Activated CD4-positive, alpha-beta T cell treated with anti-CD3 and anti-CD28 coated beads, Interleukin-2, amount 50 U/mL, for 4 hours (primary cell): ENCODE data around the gene MYL5.
"Not testable (repeated sequence)": the region's sequence is repeated elsewhere in the genome, so short reads cannot be mapped to it uniquely, and the experiment has no call there.

Experiments
- DNase-seq, 2 experiments: peaks; one replicate each; pipeline ENCODE4 v3.0.0-alpha.2; 2020

MYL5 gene

DNA sequence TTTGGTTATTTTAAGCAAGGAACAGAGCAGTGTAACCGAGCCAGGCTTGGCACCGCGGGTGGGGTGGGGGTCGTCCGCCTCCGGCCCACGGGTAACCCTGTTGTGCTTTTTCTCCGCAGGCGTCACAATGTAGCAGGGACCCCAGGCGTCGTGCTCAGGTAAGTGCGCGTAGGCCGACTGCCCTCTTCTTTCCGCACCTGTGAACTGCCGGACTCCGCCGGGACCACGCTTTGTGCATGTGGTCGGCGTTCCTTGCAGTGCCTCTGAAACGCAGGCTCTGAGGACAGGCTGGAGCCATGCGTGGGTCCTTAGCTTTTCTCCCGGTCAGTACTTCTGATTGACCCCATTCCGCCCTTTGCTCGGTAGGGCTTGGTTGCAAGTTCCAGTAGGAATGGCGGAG lies 56.2 kb downstream of the MYL5 start:
- DNase-seq = no peak

DNA sequence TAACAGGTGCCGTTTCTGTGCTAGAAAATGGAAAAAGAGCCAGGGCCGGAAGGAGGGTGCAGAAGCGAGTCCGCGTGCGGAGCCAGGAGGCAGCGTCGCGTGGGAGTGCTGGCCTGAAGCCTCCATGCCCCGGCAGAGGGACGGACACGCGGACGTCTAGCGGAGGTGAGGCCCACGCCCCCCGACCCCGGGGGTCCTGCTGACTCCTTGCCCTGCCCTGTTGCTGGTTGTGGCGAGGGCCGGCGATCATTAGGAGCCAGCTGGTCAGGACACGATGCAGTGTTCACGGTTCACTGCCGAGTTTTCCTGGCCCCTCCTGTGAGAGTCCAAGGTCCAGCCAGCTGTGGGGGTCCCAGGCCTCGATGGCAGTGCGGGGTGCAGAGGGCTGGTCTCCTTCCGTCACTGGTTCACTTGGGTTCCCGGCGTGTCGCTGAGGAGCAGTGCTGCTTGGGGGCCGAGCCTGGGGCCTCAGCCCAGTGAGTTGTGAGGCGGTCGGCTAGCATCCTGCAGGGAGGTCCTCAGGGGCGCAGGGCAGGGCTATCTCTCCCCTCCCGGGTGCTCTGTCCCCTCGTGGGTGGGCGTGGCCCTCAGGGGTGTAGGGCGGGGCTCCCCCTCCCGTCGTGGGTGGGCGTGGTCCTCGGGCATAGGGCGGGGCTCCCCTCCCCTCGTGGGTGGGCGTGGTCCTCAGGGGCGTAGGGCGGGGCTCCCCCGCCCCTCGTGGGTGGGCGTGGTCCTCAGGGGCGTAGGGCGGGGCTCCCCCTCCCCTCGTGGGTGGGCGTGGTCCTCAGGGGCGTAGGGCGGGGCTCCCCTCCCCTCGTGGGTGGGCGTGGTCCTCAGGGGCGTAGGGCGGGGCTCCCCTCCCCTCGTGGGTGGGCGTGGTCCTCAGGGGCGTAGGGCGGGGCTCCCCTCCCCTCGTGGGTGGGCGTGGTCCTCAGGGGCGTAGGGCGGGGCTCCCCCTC lies 56.9 kb downstream of the MYL5 start:
- not testable (repeated sequence) for DNase-seq
